RWPE1 (cell line): ENCODE results near the gene RTN3.

Experiments used
- CTCF ChIA-PET: fragments of 350-600 bp; sonication (Branson Sonifier 250); formaldehyde crosslinking; extraction: SDS; loops from one replicate; lab custom pipeline; 2021; lab: Yijun Ruan, JAX
- POLR2A ChIA-PET: fragments of 400-600 bp; formaldehyde crosslinking; extraction: SDS; loops from one replicate; lab custom pipeline; 2020; ENCODE audit warnings: antibody characterized with exemption; ENCODE audit not compliant: low non-redundant PET; lab: Yijun Ruan, JAX
- DNase-seq: peaks from one replicate; pipeline ENCODE4 v3.0.0; 2012; ENCODE audit warnings: low spot score
- H3K27ac ChIP-seq: fragments of 450-650 bp; 2 replicates; pipeline ENCODE4 v1.5.1; 2017
- TF ChIP-seq, protein P1 (sequence below): fragments of 450-650 bp; conservative IDR thresholded peaks from 2 replicates; pipeline ENCODE4 v1.5.1; 2017; ENCODE audit warnings: low read depth, mild to moderate bottlenecking

The RTN3 gene

DNA sequence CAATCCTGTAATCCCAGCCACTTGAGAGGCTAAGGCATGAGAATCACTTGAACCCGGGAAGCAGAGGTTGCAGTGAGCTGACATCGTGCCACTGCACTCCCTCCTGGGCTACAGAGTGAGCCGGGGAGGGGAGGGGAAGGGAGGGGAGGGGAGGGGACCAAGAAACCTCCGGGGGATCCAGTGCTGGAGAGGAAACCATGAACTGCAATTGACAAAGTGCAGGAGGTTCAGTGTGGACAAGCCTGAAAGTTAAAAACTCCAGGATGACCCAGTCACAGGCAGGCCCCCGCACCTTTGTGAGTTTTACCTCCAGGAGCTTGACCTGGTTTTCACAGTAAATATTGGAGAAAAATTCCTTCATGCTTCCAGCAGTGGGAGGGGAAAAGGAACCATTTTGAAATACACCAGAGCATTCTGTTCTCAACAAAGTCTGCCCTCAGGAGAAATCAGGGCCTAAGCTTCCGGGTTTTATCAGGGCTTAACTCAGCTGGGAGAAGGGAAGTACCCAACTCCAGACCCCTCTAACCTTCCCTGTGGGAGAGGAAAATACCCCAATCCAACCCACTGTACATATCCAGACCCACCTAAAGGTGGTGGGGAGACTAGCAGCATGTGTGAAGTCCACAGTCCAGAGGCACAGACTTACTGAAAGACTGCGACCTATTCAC is 102.8 kb downstream of the RTN3 start:
- ChIA-PET CTCF (interaction anchor here (0.6 kb wide), 2 partner anchors 10 to 441 kb away, joined by 3 to 4 read pairs; no protein-coding TSS in a partner anchor), POLR2A (no interaction called here)
- TF ChIP-seq, protein P1, sequence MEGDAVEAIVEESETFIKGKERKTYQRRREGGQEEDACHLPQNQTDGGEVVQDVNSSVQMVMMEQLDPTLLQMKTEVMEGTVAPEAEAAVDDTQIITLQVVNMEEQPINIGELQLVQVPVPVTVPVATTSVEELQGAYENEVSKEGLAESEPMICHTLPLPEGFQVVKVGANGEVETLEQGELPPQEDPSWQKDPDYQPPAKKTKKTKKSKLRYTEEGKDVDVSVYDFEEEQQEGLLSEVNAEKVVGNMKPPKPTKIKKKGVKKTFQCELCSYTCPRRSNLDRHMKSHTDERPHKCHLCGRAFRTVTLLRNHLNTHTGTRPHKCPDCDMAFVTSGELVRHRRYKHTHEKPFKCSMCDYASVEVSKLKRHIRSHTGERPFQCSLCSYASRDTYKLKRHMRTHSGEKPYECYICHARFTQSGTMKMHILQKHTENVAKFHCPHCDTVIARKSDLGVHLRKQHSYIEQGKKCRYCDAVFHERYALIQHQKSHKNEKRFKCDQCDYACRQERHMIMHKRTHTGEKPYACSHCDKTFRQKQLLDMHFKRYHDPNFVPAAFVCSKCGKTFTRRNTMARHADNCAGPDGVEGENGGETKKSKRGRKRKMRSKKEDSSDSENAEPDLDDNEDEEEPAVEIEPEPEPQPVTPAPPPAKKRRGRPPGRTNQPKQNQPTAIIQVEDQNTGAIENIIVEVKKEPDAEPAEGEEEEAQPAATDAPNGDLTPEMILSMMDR = no peak
- no peak for DNase-seq
- no peak overlapping the region for H3K27ac ChIP-seq

GRCh38 chr11:63785823-63786222 is 104.5 kb downstream of the RTN3 start:
- TF ChIP-seq, protein P1 = no peak
- ChIA-PET POLR2A (no interaction called here), CTCF (interaction anchor here (0.6 kb wide), 1 partner anchor 18 kb away, joined by 3 read pairs; no protein-coding TSS in a partner anchor)
- no peak overlapping the region for H3K27ac ChIP-seq
- DNase-seq = no peak

DNA sequence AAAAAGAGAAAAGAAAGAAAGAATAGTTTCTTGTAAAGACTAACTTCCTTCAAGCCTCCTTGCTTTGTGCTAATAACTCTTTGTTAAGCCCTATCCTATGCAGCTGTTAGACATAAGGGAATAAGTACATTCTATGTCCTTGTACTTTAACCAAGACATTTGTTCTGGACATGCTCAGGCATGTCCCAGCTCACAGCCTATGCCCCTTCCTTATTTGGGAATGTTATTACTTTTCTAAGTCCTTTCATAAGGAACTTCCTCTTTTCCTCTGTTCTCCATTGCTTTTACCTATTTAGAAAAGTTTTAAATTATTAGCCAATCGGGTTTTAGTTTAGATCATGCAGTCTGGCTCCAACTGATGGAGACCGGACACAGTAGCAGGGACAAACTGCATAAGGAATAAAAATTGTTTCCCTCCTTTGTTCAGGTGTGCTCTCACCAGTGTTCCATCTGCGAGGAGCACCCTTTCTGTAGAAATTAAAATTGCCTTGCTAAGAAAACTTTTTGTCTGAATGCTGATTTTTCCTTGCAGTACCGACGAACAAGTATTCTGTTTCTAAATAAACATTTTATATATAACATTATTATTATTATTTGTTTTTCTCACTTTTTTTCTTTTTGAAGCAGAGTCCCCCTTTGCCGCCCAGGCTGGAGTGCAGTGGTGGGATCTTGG is 110.3 kb downstream of the RTN3 start:
- TF ChIP-seq, protein P1 = no peak
- H3K27ac ChIP-seq = no peak overlapping the region
- DNase-seq = no peak
- ChIA-PET POLR2A (no interaction called here), CTCF (interaction anchor here (0.5 kb wide), 1 partner anchor 140 kb away, joined by 3 read pairs; no protein-coding TSS in a partner anchor)

GRCh38 chr11:63793161-63793560 is 111.9 kb downstream of the RTN3 start:
- TF ChIP-seq, protein P1 = no peak
- ChIA-PET POLR2A (no interaction called here), CTCF (no interaction called here)
- no peak overlapping the region for H3K27ac ChIP-seq
- no peak for DNase-seq

GRCh38 chr11:63795066-63795465 is 113.8 kb downstream of the RTN3 start:
- DNase-seq = no peak
- TF ChIP-seq, protein P1 = no peak
- ChIA-PET CTCF (no interaction called here), POLR2A (no interaction called here)
- H3K27ac ChIP-seq = no peak overlapping the region

- DNase-seq = no peak
- TF ChIP-seq, protein P1 = no peak
- CTCF ChIA-PET = no interaction called here
- POLR2A ChIA-PET = no interaction called here
- H3K27ac ChIP-seq = no peak overlapping the region
These were observed 119.6 kb downstream of the RTN3 start for GRCh38 chr11:63800921-63801320.
